Measurements from ENCODE around the gene DOCK9.

Gene DOCK9

DNA sequence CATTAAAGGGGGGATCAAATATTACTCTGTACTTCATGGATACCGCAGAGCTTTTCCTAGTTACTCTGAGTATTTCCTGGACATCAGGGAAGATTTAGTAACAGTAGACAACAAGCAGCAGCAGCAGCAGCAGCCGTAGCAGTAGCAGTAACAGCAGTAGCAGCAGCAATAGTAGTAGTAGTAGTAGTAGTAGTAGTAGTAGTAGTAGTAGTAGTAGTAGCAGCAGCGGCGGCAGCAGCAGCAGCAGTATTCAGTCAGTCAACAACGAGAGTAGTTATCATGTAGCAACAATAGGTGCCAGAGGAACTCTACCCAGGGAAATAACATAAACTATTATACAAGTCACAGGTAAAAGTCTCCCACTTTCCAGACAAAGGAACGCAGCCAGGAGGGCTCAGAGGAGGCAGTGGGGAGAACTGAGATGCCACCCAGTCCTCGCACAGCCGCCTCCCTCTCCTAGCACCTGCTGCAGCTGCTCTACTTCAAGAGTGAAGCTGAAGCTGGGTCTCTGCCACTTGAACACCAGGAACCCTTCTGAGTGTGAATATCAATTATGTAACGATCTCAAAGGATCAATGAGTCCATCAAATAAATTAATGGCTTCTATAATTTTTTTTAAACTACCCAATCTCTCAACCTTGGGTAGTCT lies 1.3 kb upstream of the DOCK9 start:
- H3K4me3 ChIP-seq (ENCODE audit: low read depth, low read length), result no peak overlapping the region
- no peak for TF ChIP-seq CTCF (IDR thresholded peaks at IDR 0.05; ENCODE audit: low read depth, low read length, missing control alignments)
- no peak for DNase-seq (ENCODE audit: low read depth)

GRCh38 chr13:98978280-98978679 lies 416 bp upstream of the DOCK9 start:
- DNase-seq (ENCODE audit: low read depth), result no peak
- H3K4me3 ChIP-seq (ENCODE audit: low read depth, low read length), result no peak overlapping the region
- TF ChIP-seq CTCF (IDR thresholded peaks at IDR 0.05; ENCODE audit: low read depth, low read length, missing control alignments), result no peak

DNA sequence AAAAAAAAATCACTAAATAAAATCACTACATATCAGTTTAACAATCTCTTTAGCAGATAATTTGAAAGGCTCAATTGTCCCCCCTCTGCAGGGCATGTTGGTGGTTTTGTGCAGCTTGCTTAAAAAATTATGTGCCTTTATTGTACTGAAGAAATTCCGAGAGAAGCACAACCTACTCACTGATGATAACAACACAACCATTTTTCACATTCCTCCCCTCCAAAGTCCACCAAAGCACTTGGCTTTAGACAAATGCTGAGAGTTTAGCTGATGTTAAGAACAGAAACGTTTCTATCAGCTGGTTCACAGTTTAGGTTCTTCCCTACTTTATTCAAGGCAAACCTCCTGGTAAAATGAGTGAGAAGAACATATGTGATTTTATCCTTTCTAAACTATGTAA lies 923 bp downstream of the DOCK9 start:
- no peak for DNase-seq (ENCODE audit: low read depth)
- no peak for TF ChIP-seq CTCF (IDR thresholded peaks at IDR 0.05; ENCODE audit: low read depth, low read length, missing control alignments)
- no peak overlapping the region for H3K4me3 ChIP-seq (ENCODE audit: low read depth, low read length)

DNA sequence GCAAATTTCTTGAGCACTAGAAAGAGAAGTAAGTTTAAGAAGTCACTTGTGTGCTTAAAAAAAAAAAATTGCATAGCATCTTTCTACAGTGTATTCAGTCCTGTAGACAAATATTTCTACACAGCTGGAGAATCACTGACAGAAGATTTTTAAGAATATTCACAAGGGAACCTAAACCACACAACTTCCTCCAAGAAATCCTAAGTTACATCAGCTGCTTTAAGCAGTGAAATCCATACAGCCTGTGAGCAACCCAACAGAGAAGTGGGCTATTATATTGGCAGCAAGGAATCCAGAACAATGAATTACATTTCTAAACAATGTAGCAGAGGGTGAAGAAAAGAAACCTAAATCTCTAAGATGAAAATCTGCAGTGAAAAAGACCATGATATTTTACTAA lies 1.5 kb downstream of the DOCK9 start:
- TF ChIP-seq CTCF (IDR thresholded peaks at IDR 0.05; ENCODE audit: low read depth, low read length, missing control alignments), result no peak
- DNase-seq (ENCODE audit: low read depth), result no peak
- H3K4me3 ChIP-seq (ENCODE audit: low read depth, low read length), result no peak overlapping the region

GRCh38 chr13:98975822-98976261 lies 2.0 kb downstream of the DOCK9 start:
- DNase-seq (ENCODE audit: low read depth), result no peak
- no peak for TF ChIP-seq CTCF (IDR thresholded peaks at IDR 0.05; ENCODE audit: low read depth, low read length, missing control alignments)
- no peak overlapping the region for H3K4me3 ChIP-seq (ENCODE audit: low read depth, low read length)

GRCh38 chr13:98974053-98974452 lies 3.8 kb downstream of the DOCK9 start:
- H3K4me3 ChIP-seq (ENCODE audit: low read depth, low read length), result no peak overlapping the region
- no peak for DNase-seq (ENCODE audit: low read depth)
- no peak for TF ChIP-seq CTCF (IDR thresholded peaks at IDR 0.05; ENCODE audit: low read depth, low read length, missing control alignments)

DNA sequence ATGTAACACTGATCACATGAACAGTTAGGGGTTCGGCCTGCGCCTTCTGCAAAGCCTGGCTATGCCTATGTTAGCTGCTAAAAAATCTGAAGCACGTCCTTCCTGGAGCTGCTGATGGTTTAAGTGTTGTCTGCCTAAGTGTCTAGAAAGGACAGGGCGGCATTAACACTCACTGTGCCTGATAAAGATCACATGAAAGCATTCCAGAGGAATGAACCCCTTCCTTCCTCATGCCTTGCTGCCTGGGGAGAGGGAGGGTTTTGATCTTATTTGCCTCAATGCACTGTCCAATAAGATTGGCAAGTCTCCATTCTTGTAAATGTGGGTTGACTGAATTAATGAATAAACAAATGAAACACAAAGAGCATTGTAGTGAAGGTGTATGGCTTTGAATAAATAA lies 5.2 kb downstream of the DOCK9 start:
- DNase-seq (ENCODE audit: low read depth), result no peak

More for the DNA sequence above, 5.2 kb downstream of the DOCK9 start:
- TF ChIP-seq CTCF (IDR thresholded peaks at IDR 0.05; ENCODE audit: low read depth, low read length, missing control alignments), result no peak
- H3K4me3 ChIP-seq (ENCODE audit: low read depth, low read length), result no peak overlapping the region
